ENCODE data around the gene ZNF892.
A peak's percentile ranks its signal among the peaks of the same experiment; 100 is the strongest.

GRCh38 chr2:95231723-95232122, 24.4 kb downstream of the ZNF892 start:
- TF ChIP-seq CTCF (IDR thresholded peaks at IDR 0.05 in 8 of 11, conservative IDR thresholded peaks at IDR 0.05 in 3 of 11), result peak in 8 of 11 experiments; percentile 17 to 61 (median 32)
- no peak for TF ChIP-seq POLR2A (IDR thresholded peaks at IDR 0.05)
- TF ChIP-seq POLR2AphosphoS5 (IDR thresholded peaks at IDR 0.05), result no peak

Data from spleen (tissue), 7 donors.